OCI-LY3 (cell line): ENCODE data around the gene SORL1.

Experiments used
- CTCF ChIP-seq: fragments of 200-600, 300-600 bp; sonication (generic); IDR thresholded peaks from 2 replicates; pipeline ENCODE4 v1.5.1; 2014; ENCODE audit warnings: antibody characterized with exemption, low read length, low read depth
- EZH2phosphoT487 ChIP-seq: fragments of 200-600 bp; shearing (Covaris generic); IDR thresholded peaks from 2 replicates; pipeline ENCODE4 v1.6.1; 2018; ENCODE audit warnings: antibody characterized with exemption, mixed run types, low read depth

GRCh38 chr11:121583825-121584224 is 131.7 kb downstream of the SORL1 start:
- TF ChIP-seq CTCF (no peak), EZH2phosphoT487 (no peak)
